IMR-90 (cell line): ENCODE results near the gene CHD2. TPM values are rescaled to one million over a fixed set of nuclear protein-coding genes. Genes with fewer than 3 reads are reported as not detected.

Source experiments
- ATAC-seq: fragments of 200-7000 bp; cut with Tn5 transposase; 2 replicates; pipeline ENCODE4 v1.9.1; 2020; ENCODE audit warnings: low read depth, mild to moderate bottlenecking, moderate library complexity
- BruUV-seq: library from RNA; stranded (reverse); fragments of 400-500 nt; replicated peaks from 2 replicates; lab custom pipeline; 2021; lab: Mats Ljungman, UMichigan
- CTCF ChIA-PET: fragments of 300-600 bp; formaldehyde crosslinking; extraction: SDS; loops from one replicate; lab custom pipeline; 2021; ENCODE audit warnings: antibody characterized with exemption; lab: Yijun Ruan, JAX
- POLR2A ChIA-PET: fragments of 300-600 bp; sonication (Branson Sonifier 250); formaldehyde crosslinking; loops from one replicate; lab custom pipeline; 2022; ENCODE audit warnings: antibody characterized with exemption; ENCODE audit not compliant: unreplicated experiment; lab: Charles Lee
- DNase-seq: peaks from one replicate; pipeline ENCODE4 v3.0.0; 2013
- H2AFZ ChIP-seq: replicated peaks from 2 replicates; pipeline ENCODE3; 2013; ENCODE audit warnings: low read length, mild to moderate bottlenecking; ENCODE audit not compliant: poor library complexity
- H2AK5ac ChIP-seq: 2 replicates; pipeline ENCODE4 v1.6.1; 2013; ENCODE audit warnings: low read depth, low read length, inconsistent platforms
- H2AK9ac ChIP-seq: replicated peaks from 2 replicates; pipeline ENCODE3; 2013; ENCODE audit warnings: mild to moderate bottlenecking, low read depth, low read length, moderate library complexity; ENCODE audit not compliant: poor library complexity
- H2BK120ac ChIP-seq: 2 replicates; pipeline ENCODE4 v1.6.1; 2013; ENCODE audit warnings: low read depth, low read length, inconsistent platforms
- H2BK15ac ChIP-seq: 3 replicates; pipeline ENCODE4 v1.6.1; 2013; ENCODE audit warnings: low read depth, low read length, inconsistent platforms
- H2BK20ac ChIP-seq: 2 replicates; pipeline ENCODE4 v1.6.1; 2013; ENCODE audit warnings: low read depth, mild to moderate bottlenecking, inconsistent platforms, low read length, moderate library complexity
- H2BK5ac ChIP-seq: 2 replicates; pipeline ENCODE4 v1.6.1; 2013; ENCODE audit warnings: mild to moderate bottlenecking, low read depth, low read length, inconsistent platforms; ENCODE audit not compliant: poor library complexity, severe bottlenecking
- H3K14ac ChIP-seq: replicated peaks from 2 replicates; pipeline ENCODE4 v1.6.1; 2013; ENCODE audit warnings: low read depth, low read length, inconsistent platforms
- H3K18ac ChIP-seq: 2 replicates; pipeline ENCODE4 v1.6.1; 2013; ENCODE audit warnings: low read depth, low read length, control low read depth
- H3K23ac ChIP-seq: 2 replicates; pipeline ENCODE4 v1.6.1; 2013; ENCODE audit warnings: low read depth, low read length, inconsistent platforms
- H3K27ac ChIP-seq: 2 replicates; pipeline ENCODE4 v1.5.1; 2013; ENCODE audit warnings: mild to moderate bottlenecking, control low read depth, low read length; ENCODE audit not compliant: insufficient read depth
- H3K27me3 ChIP-seq: 2 replicates; pipeline ENCODE4 v1.6.1; 2013; ENCODE audit warnings: low read length; ENCODE audit not compliant: control insufficient read depth, insufficient read depth
- H3K36me3 ChIP-seq: 2 replicates; pipeline ENCODE4 v1.6.1; 2013; ENCODE audit warnings: low read length, mixed read lengths; ENCODE audit not compliant: control insufficient read depth, insufficient read depth
- H3K4ac ChIP-seq: 2 replicates; pipeline ENCODE4 v1.6.1; 2013; ENCODE audit warnings: low read depth, low read length, inconsistent platforms
- H3K4me1 ChIP-seq: 2 replicates; pipeline ENCODE4 v1.6.1; 2013; ENCODE audit warnings: low read length, mixed read lengths; ENCODE audit not compliant: control insufficient read depth, insufficient read depth
- H3K4me2 ChIP-seq: 2 replicates; pipeline ENCODE4 v1.6.1; 2013; ENCODE audit warnings: low read depth, mild to moderate bottlenecking, control low read depth, low read length, moderate library complexity
- H3K4me3 ChIP-seq: 2 replicates; pipeline ENCODE4 v1.5.1; 2013; ENCODE audit warnings: low read depth, mild to moderate bottlenecking, control low read depth, low read length, moderate library complexity; ENCODE audit not compliant: insufficient read depth
- H3K56ac ChIP-seq: 2 replicates; pipeline ENCODE4 v1.6.1; 2013; ENCODE audit warnings: low read length, inconsistent platforms; ENCODE audit not compliant: insufficient read depth; ENCODE audit errors: extremely low read depth
- H3K79me1 ChIP-seq, 2 experiments: 2 replicates each; pipeline ENCODE4 v1.6.1; 2013; ENCODE audit warnings: low read length in 2 of 2, inconsistent platforms in 1 of 2, low read depth in 1 of 2
- H3K9ac ChIP-seq: 2 replicates; pipeline ENCODE4 v1.6.1; 2013; ENCODE audit warnings: low read depth, low read length, control low read depth
- H3K9me1 ChIP-seq: 2 replicates; pipeline ENCODE4 v1.6.1; 2013; ENCODE audit warnings: low read length, inconsistent platforms; ENCODE audit not compliant: insufficient read depth
- H3K9me3 ChIP-seq: 2 replicates; pipeline ENCODE4 v1.6.1; 2013; ENCODE audit warnings: low read length; ENCODE audit not compliant: control insufficient read depth, insufficient read depth
- H4K20me1 ChIP-seq: 2 replicates; pipeline ENCODE4 v1.6.1; 2013; ENCODE audit warnings: low read length, inconsistent platforms; ENCODE audit not compliant: insufficient read depth
- H4K5ac ChIP-seq: 2 replicates; pipeline ENCODE4 v1.6.1; 2013; ENCODE audit warnings: mild to moderate bottlenecking, low read depth, low read length, control low read depth
- H4K8ac ChIP-seq, 2 experiments: 2 replicates each; pipeline ENCODE4 v1.6.1; 2013; ENCODE audit warnings: low read depth in 2 of 2, low read length in 2 of 2, control low read depth in 1 of 2, inconsistent platforms in 1 of 2
- H4K91ac ChIP-seq: 2 replicates; pipeline ENCODE4 v1.6.1; 2013; ENCODE audit warnings: low read depth, low read length, inconsistent platforms; ENCODE audit not compliant: insufficient read depth
- BHLHE40 ChIP-seq: fragments of 150-350 bp; IDR thresholded peaks from 2 replicates; pipeline ENCODE4 v1.6.1; 2016; ENCODE audit warnings: mild to moderate bottlenecking, low read depth, low read length
- CEBPB ChIP-seq: IDR thresholded peaks from 2 replicates; pipeline ENCODE4 v1.6.1; 2012; ENCODE audit warnings: low read depth, low read length, improper control_type of control experiment
- CHD1 ChIP-seq: IDR thresholded peaks from 2 replicates; pipeline ENCODE4 v1.6.1; 2012; ENCODE audit warnings: low read depth, low read length, improper control_type of control experiment
- CTCF ChIP-seq: conservative IDR thresholded peaks from 2 replicates; pipeline ENCODE4 v1.5.1; 2012; ENCODE audit warnings: mild to moderate bottlenecking, low read depth, low read length, improper control_type of control experiment
- FOS ChIP-seq: fragments of 150-350 bp; IDR thresholded peaks from 2 replicates; pipeline ENCODE4 v1.6.1; 2016; ENCODE audit warnings: low read depth, low read length
- MXI1 ChIP-seq: IDR thresholded peaks from 2 replicates; pipeline ENCODE4 v1.6.1; 2012; ENCODE audit warnings: low read depth, mild to moderate bottlenecking, low read length, moderate library complexity, borderline replicate concordance
- NFE2L2 ChIP-seq: fragments of 150-350 bp; IDR thresholded peaks from 2 replicates; pipeline ENCODE4 v1.6.1; 2016; ENCODE audit warnings: low read depth, mild to moderate bottlenecking, low read length
- POLR2A ChIP-seq: IDR thresholded peaks from 2 replicates; pipeline ENCODE4 v1.6.1; 2012; ENCODE audit warnings: mild to moderate bottlenecking, low read depth, low read length
- RAD21 ChIP-seq: IDR thresholded peaks from 2 replicates; pipeline ENCODE4 v1.6.1; 2012; ENCODE audit warnings: low read length, improper control_type of control experiment
- RCOR1 ChIP-seq: IDR thresholded peaks from 2 replicates; pipeline ENCODE4 v1.6.1; 2012; ENCODE audit warnings: mild to moderate bottlenecking, low read length, improper control_type of control experiment; ENCODE audit not compliant: insufficient replicate concordance
- RFX5 ChIP-seq: IDR thresholded peaks from 2 replicates; pipeline ENCODE4 v1.8.0; 2012; ENCODE audit warnings: low read depth, mild to moderate bottlenecking, low read length, moderate library complexity
- SMC3 ChIP-seq: fragments of 150-350 bp; IDR thresholded peaks from 2 replicates; pipeline ENCODE4 v1.6.1; 2016; ENCODE audit warnings: low read depth, mild to moderate bottlenecking, antibody characterized with exemption, low read length, moderate library complexity
- USF2 ChIP-seq: fragments of 150-350 bp; IDR thresholded peaks from 2 replicates; pipeline ENCODE4 v1.6.1; 2017; ENCODE audit warnings: mild to moderate bottlenecking, antibody characterized with exemption, low read length, low read depth
- WGBS, 2 experiments: methylation state at CpG; one replicate each; pipeline versions ENCODE4 v1.1.5 to v1.1.7; 2013; ENCODE audit warnings: missing lambda C conversion rate in 2 of 2; ENCODE audit not compliant: insufficient read length in 1 of 2; ENCODE audit errors: extremely low coverage in 2 of 2; 5-methylcytosine and 5-hydroxymethylcytosine counted together
- dilution Hi-C: fragments of 300-500 bp; cut with HindIII; formaldehyde crosslinking; loops from one replicate; pipeline ENCODE4 v1.14.3; 2018; ENCODE audit warnings: low sequenced_read_pairs; ENCODE audit not compliant: unreplicated experiment
- in situ Hi-C: fragments of 300-500 bp; cut with MboI; formaldehyde crosslinking; loops from 3 replicates; pipeline ENCODE4 v1.14.3; 2019; ENCODE audit warnings: low sequenced_read_pairs, inconsistent platforms, mixed read lengths
- intact Hi-C: fragments of 100-400 bp; cut with micrococcal nuclease; formaldehyde crosslinking; loops from 2 replicates; pipeline ENCODE4 v1.10.0; 2022
- polyA plus RNA-seq, 3 experiments: library from polyadenylated mRNA; depleted of rRNA; stranded (reverse); fragments of >200 nt; gene quantifications; 2 replicates each; pipeline ENCODE4 v1.2.3, GENCODE V29; 2012; ENCODE audit warnings: low replicate concordance in 1 of 3
- total RNA-seq: library from RNA; depleted of rRNA; stranded (reverse); fragments of >200 nt; gene quantifications from 2 replicates; pipeline ENCODE4 v1.2.3, GENCODE V29; 2012
- TF ChIP-seq, protein P1 (sequence below): fragments of 150-350 bp; IDR thresholded peaks from 2 replicates; pipeline ENCODE4 v1.6.1; 2016; ENCODE audit warnings: low read depth, mild to moderate bottlenecking, low read length, moderate library complexity, borderline replicate concordance

Gene CHD2
- total and polyA plus RNA-seq, 2 of the 4 experiments (the other 2 are of a cell fraction), result 44.9 to 64.7 TPM

DNA sequence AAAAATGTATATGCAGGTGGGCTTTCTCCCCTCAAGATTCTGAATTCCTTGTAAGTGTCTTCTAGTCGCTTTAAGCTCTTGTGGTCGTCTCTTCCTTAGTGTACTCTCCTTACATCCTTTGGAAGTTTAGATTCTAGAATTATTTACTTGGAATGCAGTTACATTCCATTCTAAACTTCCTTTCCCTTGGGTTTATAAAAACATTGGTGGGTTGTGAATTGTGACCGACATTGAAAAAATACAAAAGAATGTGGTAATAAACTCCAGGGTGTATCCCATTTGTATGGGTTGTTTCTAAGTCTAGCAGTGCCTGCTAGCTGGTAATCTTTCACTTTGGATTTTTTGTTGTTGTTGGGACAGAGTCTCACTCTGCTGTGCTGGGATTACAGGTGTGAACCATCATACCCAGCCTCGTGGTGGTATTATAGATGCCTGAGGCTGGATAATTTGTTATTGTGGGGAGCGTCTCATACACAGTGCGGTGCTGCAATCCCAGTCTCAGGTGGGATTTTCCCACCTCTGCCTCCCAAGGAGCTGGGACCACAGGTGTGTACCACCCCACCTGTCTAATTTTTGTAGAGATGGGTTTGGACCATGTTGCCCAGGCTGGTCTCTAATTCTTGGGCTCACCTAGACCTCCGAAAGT lies 9.1 kb downstream of the CHD2 start:
- Histone ChIP-seq H2AK9ac (peak overlapping the region; percentile 85), H3K4me2 (peak overlapping the region; percentile 86), H3K27ac (peak overlapping the region; percentile 85), H3K9me1 (peaks cover 8% of the 10 kb centered on the region), H3K79me1 (peaks cover 0 to 27% of the 10 kb centered on the region in 2 experiments; a peak in 2 of 4 replicates), H3K56ac (peak overlapping the region; percentile 72), H3K23ac (peak overlapping the region; percentile 88; the same call in 1 of the 2 replicates), H2BK120ac (peak overlapping the region; percentile 75), H2BK5ac (peak overlapping the region; percentile 89), H3K14ac (peak overlapping the region; percentile 85), H3K36me3 (peaks cover 20% of the 10 kb centered on the region), H2BK20ac (peak overlapping the region; percentile 35; the same call in 1 of the 2 replicates), H2AFZ (no peak overlapping the region), H4K91ac (peak overlapping the region; percentile 74), H4K20me1 (peaks cover 67% of the 10 kb centered on the region), H3K9ac (peak overlapping the region; percentile 12; the same call in 1 of the 2 replicates), H3K4me3 (no peak overlapping the region), H3K27me3 (no peaks in the 10 kb centered on the region), H3K9me3 (no peaks in the 10 kb centered on the region), H3K18ac (peak overlapping the region; percentile 83), H3K4ac (peak overlapping the region; percentile 75), H3K4me1 (peaks cover 29% of the 10 kb centered on the region), H4K5ac (peak overlapping the region; percentile 70), H2AK5ac (peak overlapping the region; percentile 75), H2BK15ac (peak overlapping the region; percentile 30; the same call in 1 of the 3 replicates), H4K8ac (peak overlapping the region in 1 of 2 experiments; percentile 68; a peak in 2 of 4 replicates)
- ATAC-seq, result peak; percentile 27
- 0% methylated on average over 1 of the region's 7 CpGs; no CpG with 5 or more reads in 1 of the 2 experiments for WGBS, 2 experiments
- CTCF ChIA-PET, result interaction anchor here (0.6 to 2.5 kb wide), 5 partner anchors 8 to 119 kb away, joined by 3 to 14 read pairs (median 4); no protein-coding TSS in a partner anchor
- POLR2A ChIA-PET, result interaction anchor here (0.5 to 1.5 kb wide), 4 partner anchors 9 to 540 kb away, joined by 3 to 5 read pairs (median 4); partner anchors contain the start of gene CHD2
- intact Hi-C loops (no loop called here), dilution Hi-C loops (no loop called here), in situ Hi-C loops (no loop called here)
- TF ChIP-seq SMC3, result no peak
- no peak for TF ChIP-seq MXI1
- TF ChIP-seq RCOR1, result no peak
- no peak for TF ChIP-seq CHD1
- TF ChIP-seq, protein P1, sequence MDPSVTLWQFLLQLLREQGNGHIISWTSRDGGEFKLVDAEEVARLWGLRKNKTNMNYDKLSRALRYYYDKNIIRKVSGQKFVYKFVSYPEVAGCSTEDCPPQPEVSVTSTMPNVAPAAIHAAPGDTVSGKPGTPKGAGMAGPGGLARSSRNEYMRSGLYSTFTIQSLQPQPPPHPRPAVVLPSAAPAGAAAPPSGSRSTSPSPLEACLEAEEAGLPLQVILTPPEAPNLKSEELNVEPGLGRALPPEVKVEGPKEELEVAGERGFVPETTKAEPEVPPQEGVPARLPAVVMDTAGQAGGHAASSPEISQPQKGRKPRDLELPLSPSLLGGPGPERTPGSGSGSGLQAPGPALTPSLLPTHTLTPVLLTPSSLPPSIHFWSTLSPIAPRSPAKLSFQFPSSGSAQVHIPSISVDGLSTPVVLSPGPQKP, result no peak
- no peak for TF ChIP-seq CTCF
- no peak for TF ChIP-seq FOS
- no peak for TF ChIP-seq NFE2L2
- TF ChIP-seq RAD21, result no peak
- TF ChIP-seq USF2, result no peak
- no peak for TF ChIP-seq BHLHE40
- TF ChIP-seq CEBPB, result no peak
- TF ChIP-seq POLR2A, result no peak
- no peak for TF ChIP-seq RFX5
- BruUV-seq, result no TSS peak
- peak; percentile 68 for DNase-seq
